ENCODE measurements around the gene NMNAT2.
"Not testable (repeated sequence)": the region's sequence is repeated elsewhere in the genome, so short reads cannot be mapped to it uniquely, and the experiment has no call there.

The NMNAT2 gene

DNA sequence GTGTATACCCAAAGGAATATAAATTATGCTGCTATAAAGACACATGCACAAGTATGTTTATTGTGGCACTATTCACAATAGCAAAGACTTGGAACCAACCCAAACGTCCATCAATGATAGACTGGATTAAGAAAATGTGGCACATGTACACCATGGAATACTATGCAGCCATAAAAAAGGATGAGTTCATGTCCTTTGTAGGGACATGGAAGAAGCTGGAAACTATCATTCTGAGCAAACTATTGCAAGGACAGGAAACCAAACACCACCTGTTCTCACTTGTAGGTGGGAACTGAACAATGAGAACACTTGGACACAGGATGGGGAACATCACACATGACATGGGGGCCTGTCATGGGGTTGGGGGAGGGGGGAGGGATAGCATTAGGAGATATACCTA lies 16.6 kb downstream of the NMNAT2 start:
- not testable (repeated sequence) for H3K4me3 Mint-ChIP-seq; H3K4me1 Mint-ChIP-seq (ENCODE audit: low read depth); H3K9me3 Mint-ChIP-seq; H3K36me3 Mint-ChIP-seq (ENCODE audit: low read depth); H3K27ac Mint-ChIP-seq
- H3K27me3 Mint-ChIP-seq, result peaks cover 44% of the 10 kb centered on the region

DNA sequence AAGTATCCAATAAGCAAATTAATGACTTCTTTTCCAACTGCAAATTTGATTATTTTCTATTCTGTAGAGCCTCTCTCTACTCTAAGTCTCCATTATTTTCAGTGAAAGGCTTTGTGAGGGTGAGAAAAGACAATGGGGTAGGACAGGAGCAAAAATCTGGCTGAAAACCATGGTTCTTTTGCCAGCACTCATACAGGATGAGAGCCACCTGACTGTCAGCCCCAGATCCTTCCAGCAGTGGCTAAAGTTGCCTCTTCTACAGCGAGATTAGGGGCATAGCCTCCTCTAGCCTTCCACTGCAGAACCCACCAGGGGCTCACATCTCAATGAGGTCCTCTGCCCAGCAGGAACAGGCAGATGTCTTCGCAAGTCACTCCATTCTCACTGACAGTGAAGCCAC lies 23.7 kb downstream of the NMNAT2 start:
- H3K27ac Mint-ChIP-seq, result no peak overlapping the region
- H3K36me3 Mint-ChIP-seq (ENCODE audit: low read depth), result no peaks in the 10 kb centered on the region
- no peaks in the 10 kb centered on the region for H3K4me1 Mint-ChIP-seq (ENCODE audit: low read depth)
- no peaks in the 10 kb centered on the region for H3K9me3 Mint-ChIP-seq
- peaks cover 32% of the 10 kb centered on the region for H3K27me3 Mint-ChIP-seq
- H3K4me3 Mint-ChIP-seq, result no peak overlapping the region

- Mint-ChIP-seq H3K36me3 (ENCODE audit: low read depth) (no peaks in the 10 kb centered on the region), H3K27me3 (peaks cover 26% of the 10 kb centered on the region), H3K27ac (no peak overlapping the region), H3K4me3 (no peak overlapping the region), H3K9me3 (no peaks in the 10 kb centered on the region), H3K4me1 (ENCODE audit: low read depth) (no peaks in the 10 kb centered on the region)
Measured at GRCh38 chr1:183391863-183392262, 26.3 kb downstream of the NMNAT2 start.

DNA sequence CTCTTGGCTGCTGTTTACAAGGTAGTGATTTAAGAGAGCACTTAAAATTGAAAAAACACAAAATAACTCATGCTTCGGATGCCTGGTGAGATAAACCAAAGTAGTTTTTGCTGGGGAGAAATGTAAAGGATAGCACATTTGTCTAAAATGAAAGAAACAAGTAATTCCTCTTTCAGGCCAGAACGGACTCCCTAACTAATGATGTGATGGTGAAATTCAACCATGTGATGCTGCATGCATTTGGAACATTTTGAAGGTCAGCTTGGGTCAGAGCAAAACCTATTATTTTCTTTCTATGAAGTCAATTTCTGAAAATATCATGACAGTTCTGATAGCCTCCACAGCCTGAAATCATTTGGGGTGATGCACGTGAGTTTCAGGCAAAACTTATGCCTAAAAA lies 27.6 kb downstream of the NMNAT2 start:
- Mint-ChIP-seq H3K4me3 (no peak overlapping the region), H3K27me3 (peaks cover 26% of the 10 kb centered on the region), H3K36me3 (ENCODE audit: low read depth) (no peaks in the 10 kb centered on the region), H3K4me1 (ENCODE audit: low read depth) (no peaks in the 10 kb centered on the region), H3K9me3 (no peaks in the 10 kb centered on the region), H3K27ac (no peak overlapping the region)

DNA sequence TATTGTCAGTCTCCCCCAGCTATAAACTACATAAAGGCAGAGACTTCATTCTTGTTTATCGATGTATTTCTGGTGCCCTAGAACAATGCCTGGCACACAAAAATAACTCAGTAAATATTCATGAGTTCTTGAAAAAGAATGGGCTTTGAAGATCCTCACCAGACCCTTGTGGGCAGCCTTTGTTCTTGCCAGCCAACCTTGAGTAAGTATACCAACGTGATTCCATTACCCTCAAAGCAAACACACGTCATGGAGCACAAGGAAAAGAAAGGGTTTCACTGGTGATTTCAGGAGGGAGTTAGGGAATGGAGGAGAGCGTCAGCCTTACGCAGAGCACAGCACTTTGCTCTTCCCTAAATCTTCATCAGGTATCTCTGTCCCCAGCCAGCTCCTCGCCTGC lies 29.4 kb downstream of the NMNAT2 start:
- Mint-ChIP-seq H3K27ac (no peak overlapping the region), H3K36me3 (ENCODE audit: low read depth) (no peaks in the 10 kb centered on the region), H3K4me3 (no peak overlapping the region), H3K27me3 (peaks cover 15% of the 10 kb centered on the region), H3K4me1 (ENCODE audit: low read depth) (no peaks in the 10 kb centered on the region), H3K9me3 (no peaks in the 10 kb centered on the region)

DNA sequence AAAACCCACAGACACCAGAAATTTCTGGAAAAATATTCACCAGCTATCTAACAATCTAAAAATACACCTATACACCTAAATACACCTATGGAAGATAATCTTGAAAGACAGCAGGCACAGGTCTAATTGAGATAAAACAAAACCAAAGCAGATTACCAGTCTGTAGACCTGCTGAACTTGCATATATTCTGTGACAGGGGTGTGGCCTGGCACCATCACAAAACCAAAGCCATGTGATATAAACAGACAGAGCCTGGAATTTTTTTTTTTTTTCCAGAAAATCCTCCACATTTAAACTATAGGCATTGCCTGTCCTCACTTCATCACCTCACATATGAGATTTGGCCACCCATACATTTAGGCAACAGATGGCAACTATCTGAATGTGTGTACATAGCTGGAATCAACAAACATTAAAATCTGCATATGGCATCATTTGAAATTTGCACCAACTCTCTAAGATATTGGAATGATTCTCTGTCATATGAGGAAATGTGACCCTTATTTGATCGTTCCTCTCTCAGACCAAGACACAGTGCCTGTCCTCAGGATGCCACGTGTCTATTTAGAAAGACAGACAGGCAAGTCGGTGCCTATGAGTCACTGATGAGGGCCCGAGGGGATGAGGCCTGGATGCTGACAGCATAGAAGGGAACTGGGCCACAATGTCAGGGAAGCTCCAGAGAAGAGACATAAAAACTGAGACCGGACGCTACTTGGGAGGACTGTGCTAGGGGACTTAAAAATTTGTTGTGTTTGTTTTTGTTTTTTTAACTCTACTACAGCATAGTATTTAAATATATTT lies 32.6 kb downstream of the NMNAT2 start:
- H3K4me3 Mint-ChIP-seq, result no peak overlapping the region
- H3K27ac Mint-ChIP-seq, result no peak overlapping the region
- no peaks in the 10 kb centered on the region for H3K4me1 Mint-ChIP-seq (ENCODE audit: low read depth)
- no peaks in the 10 kb centered on the region for H3K9me3 Mint-ChIP-seq
- H3K27me3 Mint-ChIP-seq, result peaks cover 24% of the 10 kb centered on the region
- no peaks in the 10 kb centered on the region for H3K36me3 Mint-ChIP-seq (ENCODE audit: low read depth)

GRCh38 chr1:183379951-183380350 lies 38.2 kb downstream of the NMNAT2 start:
- Mint-ChIP-seq H3K36me3 (ENCODE audit: low read depth) (no peaks in the 10 kb centered on the region), H3K9me3 (no peaks in the 10 kb centered on the region), H3K4me1 (ENCODE audit: low read depth) (no peaks in the 10 kb centered on the region), H3K4me3 (no peak overlapping the region), H3K27ac (no peak overlapping the region), H3K27me3 (peaks cover 40% of the 10 kb centered on the region)

- Mint-ChIP-seq H3K36me3 (ENCODE audit: low read depth) (no peaks in the 10 kb centered on the region), H3K9me3 (no peaks in the 10 kb centered on the region), H3K27me3 (peaks cover 29% of the 10 kb centered on the region), H3K27ac (no peak overlapping the region), H3K4me3 (no peak overlapping the region), H3K4me1 (ENCODE audit: low read depth) (no peaks in the 10 kb centered on the region)
Measured at GRCh38 chr1:183375381-183375780, 42.8 kb downstream of the NMNAT2 start.

DNA sequence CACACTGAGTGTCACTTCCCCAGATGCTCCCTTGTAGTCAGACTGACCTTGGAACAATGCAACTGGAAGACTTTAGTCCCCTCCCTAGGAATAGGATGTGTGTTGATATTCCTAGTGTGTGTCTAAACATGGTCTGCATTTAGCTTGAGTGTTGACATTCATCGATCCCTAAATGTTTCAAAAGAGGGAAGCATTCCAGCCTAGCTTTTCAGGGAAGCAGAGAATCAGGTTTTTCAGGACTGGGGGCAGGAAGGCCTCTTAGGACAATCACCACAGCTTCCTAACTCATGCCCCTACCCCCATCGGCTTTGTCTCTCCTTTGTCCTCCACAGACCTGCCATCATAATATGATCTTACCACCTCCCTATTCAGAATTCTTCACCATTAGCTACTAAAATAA lies 43.4 kb downstream of the NMNAT2 start:
- H3K4me3 Mint-ChIP-seq, result no peak overlapping the region
- H3K27ac Mint-ChIP-seq, result no peak overlapping the region
- no peaks in the 10 kb centered on the region for H3K4me1 Mint-ChIP-seq (ENCODE audit: low read depth)
- peaks cover 26% of the 10 kb centered on the region for H3K27me3 Mint-ChIP-seq
- H3K9me3 Mint-ChIP-seq, result no peaks in the 10 kb centered on the region
- H3K36me3 Mint-ChIP-seq (ENCODE audit: low read depth), result no peaks in the 10 kb centered on the region

DNA sequence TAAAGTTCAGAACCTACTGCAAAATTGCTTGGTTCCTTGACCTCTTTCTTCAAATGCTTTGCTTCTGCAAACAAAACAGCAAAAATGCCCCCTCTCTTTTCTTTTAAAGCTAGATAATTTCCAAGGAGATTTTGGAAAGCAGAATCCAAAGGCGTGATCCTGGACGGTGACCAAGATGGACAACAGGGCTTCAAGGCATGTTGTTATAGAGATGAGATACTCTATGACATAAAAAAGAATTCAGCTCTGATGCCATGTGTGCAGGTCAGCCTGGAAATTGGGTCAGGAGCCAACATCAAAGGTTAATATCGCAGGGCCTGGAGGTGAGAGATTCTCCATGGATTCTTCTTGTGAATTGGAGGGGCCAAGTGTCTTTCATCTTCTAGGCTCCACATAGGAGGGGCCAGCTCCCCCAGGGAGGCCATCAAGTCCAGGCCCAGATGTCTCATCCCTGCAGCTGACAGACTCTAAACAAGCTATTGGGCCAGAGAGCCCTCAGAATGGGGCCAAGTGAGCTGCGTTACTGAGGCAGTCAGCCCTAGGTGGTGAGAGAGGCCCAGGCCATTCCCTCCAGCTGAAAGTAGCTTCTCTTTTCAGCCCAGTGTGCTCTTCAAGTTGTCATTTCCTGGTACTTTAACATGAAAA lies 45.5 kb downstream of the NMNAT2 start:
- H3K4me1 Mint-ChIP-seq (ENCODE audit: low read depth), result no peaks in the 10 kb centered on the region
- no peak overlapping the region for H3K27ac Mint-ChIP-seq
- no peaks in the 10 kb centered on the region for H3K9me3 Mint-ChIP-seq
- no peaks in the 10 kb centered on the region for H3K36me3 Mint-ChIP-seq (ENCODE audit: low read depth)
- H3K4me3 Mint-ChIP-seq, result no peak overlapping the region
- peaks cover 27% of the 10 kb centered on the region for H3K27me3 Mint-ChIP-seq

DNA sequence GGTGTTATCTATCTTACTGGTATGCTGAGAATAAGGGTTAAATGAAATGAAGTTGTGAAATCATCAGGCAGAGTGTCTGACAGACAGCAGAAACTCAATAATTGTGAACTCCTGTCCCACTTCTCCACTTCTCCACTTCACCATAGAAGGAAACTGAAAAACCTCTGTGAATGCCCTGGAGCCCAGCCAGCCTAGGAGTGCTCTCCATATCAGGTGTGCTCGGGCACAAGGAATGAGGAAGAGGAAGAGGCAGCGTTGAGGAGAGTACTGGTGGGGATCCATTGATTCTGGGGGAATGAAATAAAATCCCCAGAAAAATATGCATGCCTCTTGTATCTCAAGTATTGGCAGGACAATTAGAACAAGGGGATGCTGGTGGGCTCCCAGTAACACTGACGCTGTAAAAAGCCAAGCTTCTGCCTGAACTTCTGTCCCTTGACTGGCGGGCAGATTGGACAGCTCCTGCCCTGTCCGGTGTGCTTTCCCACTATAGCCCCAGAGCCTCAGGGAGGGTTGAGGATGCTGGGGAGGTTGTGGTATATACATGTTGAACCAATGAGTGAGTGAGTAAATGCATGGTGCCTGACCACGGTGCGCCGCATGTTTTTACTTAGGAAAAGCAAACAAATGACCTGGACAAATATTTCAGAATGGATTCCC lies 47.7 kb downstream of the NMNAT2 start:
- Mint-ChIP-seq H3K4me3 (no peak overlapping the region), H3K4me1 (ENCODE audit: low read depth) (no peaks in the 10 kb centered on the region), H3K36me3 (ENCODE audit: low read depth) (no peaks in the 10 kb centered on the region), H3K27me3 (peaks cover 12% of the 10 kb centered on the region), H3K27ac (no peak overlapping the region), H3K9me3 (no peaks in the 10 kb centered on the region)

DNA sequence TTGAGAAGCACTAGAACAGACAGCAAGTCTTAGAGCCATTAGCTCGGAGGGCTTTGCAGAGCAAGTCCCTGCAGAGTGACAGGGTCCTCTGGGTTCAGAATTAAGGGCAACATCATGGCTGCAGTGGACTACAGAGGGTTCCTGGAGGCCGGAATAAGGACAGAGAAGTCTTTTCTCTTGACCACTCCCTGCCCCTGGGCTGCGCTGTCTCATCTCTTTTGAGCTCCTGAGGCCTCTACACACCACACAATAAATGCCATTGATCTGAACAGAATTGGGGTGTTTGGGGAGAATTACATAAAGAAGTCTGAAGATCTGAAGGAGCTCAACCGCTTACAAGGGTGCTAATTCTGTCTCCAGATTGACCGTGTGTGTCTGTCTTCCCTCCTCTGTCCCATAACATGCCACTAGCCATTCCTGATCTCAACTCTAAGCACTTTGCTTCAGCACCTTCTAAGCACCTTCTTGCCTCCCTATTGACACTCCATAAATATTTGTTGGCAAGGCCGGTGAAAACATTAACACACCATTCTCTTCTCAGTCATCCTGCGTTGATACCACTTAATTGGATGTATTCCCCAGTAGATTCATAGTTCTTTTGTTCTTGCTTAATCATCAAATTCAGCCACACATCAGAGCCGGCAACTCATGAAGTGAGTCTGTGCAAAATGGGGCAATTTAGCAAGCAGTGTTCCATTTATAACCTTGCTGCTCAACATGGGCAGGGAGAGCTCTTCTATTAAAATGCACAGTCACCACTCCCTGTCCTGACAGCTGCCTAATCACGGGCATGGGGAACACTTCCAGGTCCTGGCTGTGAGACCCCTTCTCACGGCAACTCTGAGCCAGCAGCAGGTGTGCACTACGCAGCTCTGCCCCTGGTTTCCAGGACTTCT lies 49.7 kb downstream of the NMNAT2 start:
- peaks cover 11% of the 10 kb centered on the region for H3K27me3 Mint-ChIP-seq
- no peaks in the 10 kb centered on the region for H3K4me1 Mint-ChIP-seq (ENCODE audit: low read depth)
- no peaks in the 10 kb centered on the region for H3K9me3 Mint-ChIP-seq
- no peak overlapping the region for H3K27ac Mint-ChIP-seq
- H3K36me3 Mint-ChIP-seq (ENCODE audit: low read depth), result no peaks in the 10 kb centered on the region
- no peak overlapping the region for H3K4me3 Mint-ChIP-seq

GRCh38 chr1:183366116-183366515 lies 52.1 kb downstream of the NMNAT2 start:
- H3K27ac Mint-ChIP-seq, result no peak overlapping the region
- no peaks in the 10 kb centered on the region for H3K36me3 Mint-ChIP-seq (ENCODE audit: low read depth)
- no peaks in the 10 kb centered on the region for H3K4me1 Mint-ChIP-seq (ENCODE audit: low read depth)
- H3K27me3 Mint-ChIP-seq, result peaks cover 11% of the 10 kb centered on the region
- no peak overlapping the region for H3K4me3 Mint-ChIP-seq
- no peaks in the 10 kb centered on the region for H3K9me3 Mint-ChIP-seq

DNA sequence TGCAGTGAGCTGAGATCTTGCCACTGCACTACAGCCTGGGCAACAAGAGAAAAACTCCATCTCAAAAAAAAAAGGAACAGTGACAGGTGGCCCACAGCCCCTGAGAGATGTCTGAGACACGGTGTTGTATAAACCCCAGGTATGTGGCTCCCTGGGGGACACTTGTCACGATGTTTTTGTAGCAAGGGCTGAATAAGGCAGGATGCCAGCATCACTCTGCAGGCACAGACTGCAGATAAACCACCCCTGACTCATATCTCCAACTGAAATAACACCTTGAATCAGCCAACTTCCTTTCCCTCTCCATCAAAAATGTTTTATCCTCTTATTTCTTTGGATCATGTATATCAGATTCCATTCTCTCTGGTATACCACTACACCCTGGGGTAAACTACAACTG lies 52.5 kb downstream of the NMNAT2 start:
- Mint-ChIP-seq H3K4me3 (no peak overlapping the region), H3K4me1 (ENCODE audit: low read depth) (no peaks in the 10 kb centered on the region)

GRCh38 chr1:183365093-183365492 lies 53.1 kb downstream of the NMNAT2 start:
- H3K27me3 Mint-ChIP-seq, result peaks cover 12% of the 10 kb centered on the region
- H3K4me3 Mint-ChIP-seq, result no peak overlapping the region
- no peaks in the 10 kb centered on the region for H3K36me3 Mint-ChIP-seq (ENCODE audit: low read depth)
- H3K27ac Mint-ChIP-seq, result no peak overlapping the region
- no peaks in the 10 kb centered on the region for H3K4me1 Mint-ChIP-seq (ENCODE audit: low read depth)
- H3K9me3 Mint-ChIP-seq, result no peaks in the 10 kb centered on the region

More for the DNA sequence above, 52.5 kb downstream of the NMNAT2 start:
- H3K27me3 Mint-ChIP-seq, result peaks cover 11% of the 10 kb centered on the region
- H3K36me3 Mint-ChIP-seq (ENCODE audit: low read depth), result no peaks in the 10 kb centered on the region
- no peaks in the 10 kb centered on the region for H3K9me3 Mint-ChIP-seq
- no peak overlapping the region for H3K27ac Mint-ChIP-seq
